Stimulated activated CD4-positive, alpha-beta T cell treated with anti-CD3 and anti-CD28 coated beads, Interleukin-1b, Interleukin-23, amount 100 ng/mL, for 4 hours (primary cell): ENCODE data around the gene VPS35L.

Experiments used
- DNase-seq, 2 donors: peaks; one replicate each; pipeline ENCODE4 v3.0.0-alpha.2; 2020; ENCODE audit warnings: low read depth in 2 of 2

The VPS35L gene

GRCh38 chr16:19555186-19555937, at the start of gene VPS35L:
TSS of gene VPS35L (plus strand) at chr16:19555703. CDS start at chr16:19555730, 27 bp downstream.
- DNase-seq: peak; percentile 92 to 93

- no peak for DNase-seq
Measured at GRCh38 chr16:19506965-19507364, 48.5 kb upstream of the VPS35L start.

- DNase-seq: no peak
Measured at GRCh38 chr16:19507867-19508266, 47.6 kb upstream of the VPS35L start.

GRCh38 chr16:19512297-19512696, 43.2 kb upstream of the VPS35L start:
- DNase-seq: no peak

GRCh38 chr16:19513377-19514053, 42.0 kb upstream of the VPS35L start:
- DNase-seq: no peak

- DNase-seq: no peak
Measured at GRCh38 chr16:19515757-19516156, 39.7 kb upstream of the VPS35L start.

- DNase-seq: no peak
Measured at GRCh38 chr16:19517424-19518089, 37.9 kb upstream of the VPS35L start.

- no peak for DNase-seq
Measured at GRCh38 chr16:19518388-19518787, 37.1 kb upstream of the VPS35L start.

- no peak for DNase-seq
Measured at GRCh38 chr16:19520861-19521331, 34.6 kb upstream of the VPS35L start.

- peak; percentile 92 to 96 for DNase-seq
Measured at GRCh38 chr16:19521471-19522396, 33.8 kb upstream of the VPS35L start, which contains the start of gene GDE1. TSS of gene GDE1 (minus strand) at chr16:19522098. CDS start at chr16:19521964, 134 bp downstream.

- DNase-seq: no peak
Measured at GRCh38 chr16:19522397-19522732, 33.1 kb upstream of the VPS35L start.

- no peak for DNase-seq
Measured at GRCh38 chr16:19522760-19523159, 32.7 kb upstream of the VPS35L start.

- DNase-seq: no peak
Measured at GRCh38 chr16:19523184-19523558, 32.3 kb upstream of the VPS35L start.

- peak; percentile 89 to 90 for DNase-seq
Measured at GRCh38 chr16:19523559-19524355, 31.7 kb upstream of the VPS35L start, which contains the start of gene CCP110. TSS of gene CCP110 (plus strand) at chr16:19523942. CDS start at chr16:19527882, 3,940 bp downstream.

GRCh38 chr16:19524356-19524615, 31.2 kb upstream of the VPS35L start:
- no peak for DNase-seq

GRCh38 chr16:19524616-19525384, 30.7 kb upstream of the VPS35L start:
- no peak for DNase-seq

- no peak for DNase-seq
Measured at GRCh38 chr16:19525385-19525723, 30.1 kb upstream of the VPS35L start.

GRCh38 chr16:19527161-19527560, 28.3 kb upstream of the VPS35L start:
- DNase-seq: no peak

- no peak for DNase-seq
Measured at GRCh38 chr16:19528666-19529065, 26.8 kb upstream of the VPS35L start.

GRCh38 chr16:19532601-19533000, 22.9 kb upstream of the VPS35L start:
- DNase-seq: no peak
